Panc1 (cell line): Measurements from ENCODE around the gene ERP29. TPM values are rescaled to one million over a fixed set of nuclear protein-coding genes. Genes with fewer than 3 reads are reported as not detected.

Experiments used
- ATAC-seq: fragments of 200-7000 bp; cut with Tn5 transposase; 2 replicates; pipeline ENCODE4 v1.9.1; 2020; ENCODE audit warnings: mild to moderate bottlenecking, moderate library complexity
- BruUV-seq: library from RNA; stranded (reverse); fragments of 400-500 nt; replicated peaks from 2 replicates; lab custom pipeline; 2021; lab: Mats Ljungman, UMichigan
- CTCF ChIA-PET: fragments of 300-600 bp; sonication (Branson Sonifier 250); formaldehyde crosslinking; loops from one replicate; lab custom pipeline; 2022; ENCODE audit warnings: antibody characterized with exemption; lab: Charles Lee
- POLR2A ChIA-PET: fragments of 300-600 bp; sonication (Branson Sonifier 250); formaldehyde crosslinking; loops from one replicate; lab custom pipeline; 2022; ENCODE audit warnings: antibody characterized with exemption; lab: Charles Lee
- DNase-seq: peaks from one replicate; pipeline ENCODE4 v3.0.0-alpha.2; 2010; ENCODE audit warnings: low read depth, low spot score
- H3K27ac ChIP-seq: 2 replicates; pipeline ENCODE4 v1.5.1; 2011; ENCODE audit warnings: mild to moderate bottlenecking, low read length, inconsistent platforms
- H3K27me3 ChIP-seq: fragments of 200-500 bp; sonication (Bioruptor generic); 2 replicates; pipeline ENCODE4 v1.6.0; 2014; ENCODE audit warnings: low read length, inconsistent platforms; ENCODE audit not compliant: control insufficient read depth, insufficient read depth
- H3K36me3 ChIP-seq: fragments of 200-500 bp; sonication (Bioruptor generic); 2 replicates; pipeline ENCODE4 v1.5.1; 2014; ENCODE audit warnings: inconsistent platforms, mild to moderate bottlenecking, low read length, moderate library complexity; ENCODE audit not compliant: control insufficient read depth, insufficient read depth
- H3K4me1 ChIP-seq: 2 replicates; pipeline ENCODE4 v1.5.1; 2011; ENCODE audit warnings: inconsistent platforms, mild to moderate bottlenecking, low read length, moderate library complexity; ENCODE audit not compliant: control insufficient read depth, insufficient read depth
- H3K4me3 ChIP-seq, 2 experiments: 2 replicates each; pipeline ENCODE4 v1.5.1; 2011 to 2012; ENCODE audit warnings: low read depth in 2 of 2, low read length in 2 of 2, mild to moderate bottlenecking in 2 of 2, inconsistent platforms in 1 of 2, moderate library complexity in 1 of 2
- H3K9me3 ChIP-seq: fragments of 200-500 bp; sonication (Bioruptor generic); 2 replicates; pipeline ENCODE4 v1.5.1; 2014; ENCODE audit warnings: low read depth, mild to moderate bottlenecking, inconsistent platforms, low read length, moderate library complexity; ENCODE audit not compliant: control insufficient read depth, insufficient read depth
- CTCF ChIP-seq: fragments of 450-650 bp; IDR thresholded peaks from 2 replicates; pipeline ENCODE4 v1.5.1; 2017; ENCODE audit warnings: mild to moderate bottlenecking
- POLR2AphosphoS5 ChIP-seq: IDR thresholded peaks from 2 replicates; pipeline ENCODE4 v1.6.1; 2012; ENCODE audit warnings: mild to moderate bottlenecking, low read depth, low read length, moderate library complexity
- REST ChIP-seq, 2 experiments: IDR thresholded peaks; 2 replicates each; pipeline ENCODE4 v1.6.1; 2011 to 2012; ENCODE audit warnings: low read depth in 2 of 2, control low read depth in 1 of 2, low read length in 1 of 2, mild to moderate bottlenecking in 1 of 2, moderate library complexity in 1 of 2; ENCODE audit not compliant: insufficient read depth in 1 of 2
- SIN3A ChIP-seq: IDR thresholded peaks from 2 replicates; pipeline ENCODE4 v1.6.1; 2012; ENCODE audit warnings: low read depth, mild to moderate bottlenecking, low read length, moderate library complexity, borderline replicate concordance; ENCODE audit not compliant: insufficient read depth
- TCF7L2 ChIP-seq: IDR thresholded peaks from 2 replicates; pipeline ENCODE4 v1.6.1; 2011; ENCODE audit warnings: mild to moderate bottlenecking, low read depth, low read length, inconsistent platforms
- in situ Hi-C: cut with HindIII; loops from 2 replicates; pipeline ENCODE4 v1.10.0; 2016; ENCODE audit warnings: low sequenced_read_pairs, low pct_unique_long_range_greater_than_20kb
- intact Hi-C: fragments of 100-400 bp; cut with micrococcal nuclease; formaldehyde crosslinking; loops from one replicate; pipeline ENCODE4 v1.10.0; 2022; ENCODE audit not compliant: unreplicated experiment
- total RNA-seq: library from RNA; stranded (reverse); gene quantifications from one replicate; pipeline ENCODE4 v1.2.1, GENCODE V29; 2021; ENCODE audit not compliant: unreplicated experiment

Gene ERP29
- total RNA-seq, 1 experiment from 2014 or later = 69.7 TPM

GRCh38 chr12:112017041-112017440, 3.8 kb downstream of the ERP29 start:
- DNase-seq = no peak
- H3K27me3 ChIP-seq = no peaks in the 10 kb centered on the region
- POLR2A ChIA-PET = interaction anchor here (0.7 kb wide), 1 partner anchor 74 kb away, joined by 9 read pairs; no protein-coding TSS in a partner anchor
- no peak overlapping the region for H3K4me3 ChIP-seq
- H3K4me1 ChIP-seq = peaks cover 13% of the 10 kb centered on the region
- TSS peak; percentile 48 for BruUV-seq
- H3K36me3 ChIP-seq = peaks cover 3% of the 10 kb centered on the region; the same call in 1 of the 2 replicates
- no peak overlapping the region for H3K27ac ChIP-seq
- intact Hi-C loops (loop anchor here (5.0 kb wide), 1 partner anchor 70 kb away; no protein-coding TSS in a partner anchor), in situ Hi-C loops (no loop called here)
- CTCF ChIA-PET = no interaction called here
- TF ChIP-seq REST (IDR thresholded peaks at IDR 0.05; ENCODE audit: insufficient read depth in 1 of 2, low read depth in 2 of 2, low read length in 1 of 2) = no peak
- no peak for TF ChIP-seq TCF7L2
- TF ChIP-seq CTCF = no peak
- no peak for TF ChIP-seq SIN3A
- no peak for TF ChIP-seq POLR2AphosphoS5
- no peak for ATAC-seq
- no peaks in the 10 kb centered on the region for H3K9me3 ChIP-seq

GRCh38 chr12:112018571-112019237, 5.5 kb downstream of the ERP29 start:
- Histone ChIP-seq H3K4me1 (peaks cover 13% of the 10 kb centered on the region), H3K36me3 (peaks cover 12% of the 10 kb centered on the region), H3K27ac (no peak overlapping the region), H3K4me3 (no peak overlapping the region), H3K27me3 (no peaks in the 10 kb centered on the region), H3K9me3 (no peaks in the 10 kb centered on the region)
- no peak for ATAC-seq
- ChIA-PET POLR2A (interaction anchor here (0.6 kb wide), 1 partner anchor 9 kb away, joined by 5 read pairs; no protein-coding TSS in a partner anchor), CTCF (no interaction called here)
- intact Hi-C loops (loop anchor here (5.0 kb wide), 1 partner anchor 71 kb away; no protein-coding TSS in a partner anchor), in situ Hi-C loops (no loop called here)
- DNase-seq = no peak
- TF ChIP-seq CTCF (no peak), POLR2AphosphoS5 (0 out of 2 replicates have a peak, but pooled peaks have one; percentile 10)
- no TSS peak for BruUV-seq
